HG02610 (cell line): Measurements from ENCODE around the gene RANGAP1.

ENCODE experiments used
- ATAC-seq: cut with Tn5 transposase; IDR thresholded peaks from one replicate; pipeline ENCODE4 v1.9.1; 2021; ENCODE audit warnings: mild to moderate bottlenecking, moderate library complexity; ENCODE audit not compliant: unreplicated experiment

The RANGAP1 gene

DNA sequence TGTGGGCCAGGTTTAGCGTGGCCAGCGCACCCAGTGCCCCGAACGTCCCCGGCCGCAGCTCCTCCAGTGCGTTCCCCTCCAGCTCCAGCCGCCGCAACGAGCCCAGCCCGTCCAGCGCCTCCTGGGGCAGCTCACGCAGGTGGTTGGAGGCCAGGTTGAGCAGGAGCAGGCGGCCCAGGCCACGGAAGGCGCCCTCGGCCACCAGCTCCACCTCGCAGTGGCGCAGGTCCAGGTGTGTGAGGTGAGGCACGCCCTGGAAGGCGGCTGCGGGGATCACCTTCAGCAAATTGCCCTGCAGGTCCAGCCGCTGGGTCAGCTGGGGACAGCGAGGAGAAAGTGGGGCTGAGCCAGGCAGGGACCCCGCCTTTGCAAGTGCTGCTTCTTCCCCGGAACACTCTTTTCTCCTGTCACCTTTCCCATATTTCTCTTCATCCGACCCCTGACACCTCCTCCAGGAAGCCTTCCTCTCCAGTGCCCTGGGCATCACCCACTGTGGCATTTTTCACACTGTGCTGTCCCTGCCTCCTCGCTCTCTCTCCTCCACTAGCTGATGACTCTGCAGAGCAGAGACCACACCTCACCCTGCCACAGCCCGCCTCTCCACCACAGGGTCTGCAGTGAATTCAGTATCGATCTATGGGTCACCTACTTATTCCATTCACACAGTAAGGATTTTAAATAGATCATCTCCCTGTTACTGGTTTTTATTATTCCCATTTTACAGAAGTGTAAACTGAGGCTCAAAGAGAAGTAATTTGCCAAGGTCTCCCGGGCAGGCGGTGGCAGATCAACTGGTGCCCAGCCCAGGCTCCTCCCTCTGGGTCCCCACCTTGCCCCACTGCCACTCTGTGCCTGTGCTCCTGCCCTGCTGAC is 47.2 kb downstream of the RANGAP1 start:
- no peak for ATAC-seq

DNA sequence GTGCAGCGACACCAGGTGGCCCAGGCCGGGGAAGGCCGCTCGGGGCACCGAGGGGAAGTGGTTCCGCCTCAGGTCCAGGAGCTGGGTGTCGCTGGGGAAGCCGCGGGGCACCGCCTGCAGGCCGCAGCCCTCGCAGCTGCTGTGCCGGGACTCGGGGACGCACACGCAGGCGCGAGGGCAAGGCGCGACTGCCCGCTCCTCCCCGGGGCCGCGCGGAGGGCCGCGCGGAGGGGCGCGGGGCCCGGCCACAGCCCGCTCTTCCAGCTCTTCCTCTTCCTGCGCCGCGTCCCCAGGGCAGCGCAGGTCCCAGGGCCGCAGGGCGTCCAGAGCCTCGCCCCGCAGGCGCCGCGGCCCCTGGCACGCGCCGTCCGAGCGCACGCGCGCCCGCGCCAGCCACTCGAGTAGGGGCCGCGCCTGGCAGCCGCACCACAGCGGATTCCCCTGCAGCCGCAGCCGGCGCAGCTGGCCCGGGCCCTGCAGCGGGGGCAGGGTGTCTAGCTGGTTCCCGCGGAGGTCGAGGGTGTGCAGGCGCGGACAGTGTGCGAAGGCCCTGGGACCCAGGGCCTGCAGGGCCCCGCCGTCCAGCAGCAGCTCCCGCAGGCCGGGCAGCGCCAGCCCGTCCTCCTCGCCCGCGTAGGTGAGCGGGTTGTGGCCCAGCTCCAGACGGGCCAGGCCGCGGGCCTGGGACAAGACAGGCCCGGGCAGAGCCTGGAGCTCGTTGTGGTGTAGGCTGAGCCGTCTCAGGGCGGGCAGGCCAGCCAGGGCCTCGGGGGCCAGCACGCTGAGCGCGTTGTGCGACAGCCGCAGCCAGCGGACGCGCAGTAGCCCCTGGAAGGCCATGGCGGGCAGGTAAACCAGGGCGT is 48.0 kb downstream of the RANGAP1 start:
- ATAC-seq, result peak; percentile 77

DNA sequence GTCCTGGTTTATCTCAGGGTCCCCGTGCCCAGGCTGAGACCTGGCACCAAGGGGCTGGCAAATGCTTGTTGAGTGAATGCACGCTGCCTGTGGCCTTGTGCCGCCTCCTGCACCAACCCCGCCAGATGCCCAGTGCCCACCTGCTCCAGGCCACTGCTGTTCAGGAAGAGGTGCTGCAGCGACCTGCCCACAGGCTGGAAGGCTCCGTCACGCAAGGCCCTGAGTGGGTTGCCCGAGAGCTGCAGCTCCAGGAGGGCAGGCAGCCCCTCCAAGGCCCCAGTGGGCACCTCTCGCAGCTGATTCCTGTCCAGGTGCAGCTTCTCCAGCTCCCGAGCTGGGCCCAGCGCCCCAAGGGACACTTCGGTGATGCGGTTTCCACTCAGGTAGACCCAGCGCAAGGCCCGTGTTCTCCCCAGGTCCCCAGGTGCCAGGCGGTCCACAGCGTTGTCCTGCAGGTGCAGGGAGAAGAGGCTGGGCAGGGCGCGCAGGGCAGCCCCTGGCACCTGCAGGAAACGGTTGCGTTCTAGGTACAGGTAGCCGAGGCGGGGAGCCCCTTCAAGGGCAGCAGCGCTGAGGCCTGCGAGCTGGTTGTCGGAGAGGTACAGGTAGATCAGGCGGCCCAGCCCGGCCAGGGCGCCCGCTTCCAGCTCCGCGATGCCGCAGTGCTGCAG is 48.8 kb downstream of the RANGAP1 start:
- ATAC-seq, result no peak

DNA sequence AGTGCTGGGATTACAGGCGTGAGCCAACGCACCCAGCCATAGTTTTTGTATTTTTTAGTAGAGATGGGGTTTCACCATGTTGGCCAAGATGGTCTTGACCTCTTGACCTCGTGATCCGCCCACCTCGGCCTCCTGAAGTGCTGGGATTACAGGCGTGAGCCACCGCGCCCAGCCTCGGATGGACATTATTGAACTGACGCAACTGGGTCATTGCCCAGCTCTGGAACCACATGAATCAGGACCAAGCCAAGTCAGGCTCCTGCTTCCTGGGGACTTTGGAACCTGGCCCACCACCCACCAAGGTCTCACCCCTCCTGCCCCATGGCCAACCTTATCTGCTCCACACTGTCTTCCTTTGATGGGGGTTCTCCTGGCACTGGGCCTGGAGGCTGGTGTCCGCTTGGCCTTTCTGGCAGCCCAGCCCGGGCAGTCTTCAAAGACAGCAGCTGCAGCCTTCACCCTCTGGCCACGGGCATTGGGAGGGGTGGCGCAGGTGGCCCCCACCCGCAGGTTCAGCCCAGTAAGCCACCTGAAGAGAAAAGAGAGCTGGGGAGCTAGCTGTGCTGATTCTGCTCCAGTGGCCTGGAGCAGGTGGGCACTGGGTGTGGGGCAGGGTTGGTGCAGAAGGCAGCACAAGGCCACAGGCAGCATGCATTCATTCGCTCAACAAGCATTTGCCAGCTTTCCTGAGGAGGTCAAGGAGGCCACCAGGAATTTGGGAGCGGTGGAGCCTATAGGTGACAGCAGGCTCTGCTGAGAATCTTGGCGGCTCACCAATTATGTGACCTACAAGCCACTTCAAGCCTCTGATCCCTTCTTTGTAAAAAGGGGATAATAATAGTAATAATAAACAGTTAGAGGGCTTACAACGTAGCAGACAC is 50.9 kb downstream of the RANGAP1 start:
- no peak for ATAC-seq

DNA sequence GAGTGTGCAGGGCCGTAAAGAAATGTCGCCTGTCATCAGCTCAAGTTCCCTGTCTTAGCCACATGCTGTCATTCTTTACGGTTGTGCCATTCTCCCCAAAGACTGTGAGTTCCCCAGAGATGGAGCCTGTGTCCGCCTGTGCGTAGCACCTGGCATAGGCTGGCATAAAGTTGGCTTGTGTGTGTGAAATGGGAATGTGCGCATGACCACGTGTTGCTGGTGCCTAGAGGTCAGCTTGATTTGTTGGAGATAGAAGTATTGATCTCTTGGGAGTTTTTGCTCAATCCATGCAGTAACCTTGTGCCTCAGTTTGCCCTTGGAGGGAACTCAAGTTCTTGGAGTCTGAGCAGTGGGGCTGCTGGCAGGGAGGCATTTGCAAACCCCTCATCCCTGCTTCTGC is 54.6 kb downstream of the RANGAP1 start:
- ATAC-seq, result no peak

DNA sequence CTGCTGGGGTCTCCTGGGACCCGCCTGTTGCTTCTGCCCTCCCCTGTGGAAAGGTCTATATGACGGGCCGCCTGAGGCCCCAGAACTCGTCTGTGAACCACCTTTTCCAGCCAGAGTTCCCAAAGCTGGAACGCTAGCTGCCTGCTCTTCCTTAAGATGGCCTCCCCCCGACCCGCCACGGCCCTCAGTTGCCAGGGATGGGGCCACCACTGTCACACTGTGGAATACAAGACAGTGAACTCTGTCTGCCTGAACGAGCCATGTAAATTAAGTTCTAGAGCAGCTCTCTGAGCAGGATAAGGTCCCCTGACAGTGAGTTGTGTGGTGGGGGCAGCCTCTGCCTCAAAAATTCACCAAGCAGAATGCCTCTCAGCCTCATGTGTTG is 55.6 kb downstream of the RANGAP1 start:
- no peak for ATAC-seq

DNA sequence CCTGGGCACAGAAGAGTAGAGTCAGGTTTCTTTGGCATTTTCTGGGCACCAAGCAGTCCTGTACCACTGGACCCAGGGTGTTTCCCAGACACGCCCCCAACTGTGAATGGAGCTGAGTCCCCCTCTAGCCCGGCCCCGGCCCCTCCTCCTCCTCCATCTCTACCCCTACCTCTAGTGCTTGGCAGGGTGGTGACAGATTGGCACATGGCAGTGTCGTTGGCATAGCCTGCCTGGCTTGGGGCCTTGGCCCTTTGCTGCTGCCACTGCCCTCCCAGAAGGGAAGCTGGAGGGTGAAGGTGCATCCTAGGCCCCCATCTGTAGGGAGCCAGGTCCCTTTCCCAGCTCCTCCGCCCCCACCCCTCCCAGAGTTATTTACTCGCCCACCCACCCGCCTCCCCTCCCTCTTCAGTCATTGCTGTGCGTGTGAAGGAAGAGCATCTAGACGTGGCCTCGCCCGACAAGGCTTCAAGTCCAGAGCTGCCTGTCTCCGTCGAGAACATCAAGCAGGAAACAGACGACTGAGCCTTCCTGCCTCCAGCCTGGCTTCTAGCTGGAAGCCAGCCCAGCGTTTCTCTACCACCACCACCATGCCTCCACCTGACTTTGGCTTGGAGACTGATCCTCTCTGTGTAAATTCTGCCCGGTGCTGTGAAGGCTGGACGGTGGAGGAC is 56.1 kb downstream of the RANGAP1 start:
- no peak for ATAC-seq

DNA sequence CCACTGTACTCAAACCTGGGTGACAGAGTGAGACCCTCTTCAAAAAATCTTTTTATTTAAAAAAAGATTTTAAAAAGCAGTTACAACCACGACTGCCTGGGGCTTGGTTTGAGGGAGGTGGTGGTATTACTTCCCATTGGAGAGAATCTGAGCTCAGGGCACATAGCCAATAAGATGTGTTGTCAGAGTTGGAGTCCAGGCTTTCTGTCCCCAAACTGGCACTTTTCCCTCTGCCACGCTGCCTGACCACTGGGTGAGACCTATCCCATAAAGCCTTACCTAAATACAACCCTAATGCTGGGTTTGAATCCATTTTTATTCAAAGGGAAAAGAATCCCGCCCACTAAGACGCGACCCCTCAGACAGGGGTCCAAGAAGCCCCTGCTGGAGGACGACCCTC is 56.8 kb downstream of the RANGAP1 start:
- no peak for ATAC-seq

DNA sequence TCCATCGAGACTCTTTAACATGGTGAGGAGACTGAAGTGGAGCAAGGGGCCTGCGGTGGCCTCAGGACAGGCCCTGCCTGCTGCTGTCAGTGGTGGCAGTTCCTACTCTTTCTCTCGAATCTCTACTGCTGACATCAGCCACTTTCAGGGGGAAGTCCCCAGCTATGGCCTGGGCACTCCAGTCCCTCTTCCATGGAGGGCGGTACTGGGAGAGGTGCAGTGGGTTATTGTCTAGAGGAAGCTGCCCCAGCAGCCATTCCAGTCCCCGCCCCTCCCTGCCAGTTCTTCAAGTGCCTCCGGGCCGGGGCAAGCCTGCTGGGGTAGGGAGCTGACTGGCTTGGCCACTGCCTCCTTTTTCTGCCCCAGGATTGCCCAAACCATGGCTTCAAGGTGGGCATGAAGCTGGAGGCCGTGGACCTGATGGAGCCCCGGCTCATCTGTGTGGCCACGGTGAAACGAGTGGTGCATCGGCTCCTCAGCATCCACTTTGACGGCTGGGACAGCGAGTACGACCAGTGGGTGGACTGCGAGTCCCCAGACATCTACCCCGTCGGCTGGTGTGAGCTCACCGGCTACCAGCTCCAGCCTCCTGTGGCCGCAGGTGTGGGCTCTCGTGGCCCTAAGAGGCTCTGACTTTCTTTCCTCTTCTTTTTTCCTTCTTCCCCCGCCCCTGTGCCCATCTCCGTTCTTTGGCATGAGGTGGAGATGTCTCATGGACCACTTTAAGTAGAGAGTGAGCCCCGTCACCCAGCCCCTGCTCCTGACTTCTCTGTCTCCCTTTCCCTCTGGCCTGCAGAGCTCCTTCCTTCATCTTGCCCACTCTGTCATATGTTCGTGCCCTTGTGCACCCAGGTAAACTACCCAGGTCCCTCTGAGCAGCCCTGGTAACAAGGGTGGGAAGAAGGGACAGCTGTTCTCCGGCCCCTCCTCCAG is 59.0 kb downstream of the RANGAP1 start:
- ATAC-seq, result no peak

DNA sequence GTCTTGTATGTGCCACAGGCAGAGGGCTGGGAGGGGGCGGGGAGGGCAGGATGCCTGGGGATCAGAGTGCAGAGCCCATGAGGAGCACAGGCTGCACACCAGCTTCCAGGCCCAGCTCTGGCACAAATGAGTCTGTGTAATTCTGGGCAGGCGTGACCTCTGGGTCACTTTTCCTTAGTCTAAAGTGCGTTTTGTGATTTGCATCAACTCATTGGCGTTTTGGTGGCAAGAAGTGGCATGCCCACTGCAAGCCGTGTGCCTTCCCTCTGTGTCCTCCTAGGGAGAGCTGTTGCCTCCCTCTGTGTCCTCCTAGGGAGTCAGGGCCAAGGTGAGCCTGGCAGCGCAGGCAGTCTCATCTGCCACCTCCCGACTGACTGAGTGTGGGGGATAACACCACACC is 62.5 kb downstream of the RANGAP1 start:
- no peak for ATAC-seq

DNA sequence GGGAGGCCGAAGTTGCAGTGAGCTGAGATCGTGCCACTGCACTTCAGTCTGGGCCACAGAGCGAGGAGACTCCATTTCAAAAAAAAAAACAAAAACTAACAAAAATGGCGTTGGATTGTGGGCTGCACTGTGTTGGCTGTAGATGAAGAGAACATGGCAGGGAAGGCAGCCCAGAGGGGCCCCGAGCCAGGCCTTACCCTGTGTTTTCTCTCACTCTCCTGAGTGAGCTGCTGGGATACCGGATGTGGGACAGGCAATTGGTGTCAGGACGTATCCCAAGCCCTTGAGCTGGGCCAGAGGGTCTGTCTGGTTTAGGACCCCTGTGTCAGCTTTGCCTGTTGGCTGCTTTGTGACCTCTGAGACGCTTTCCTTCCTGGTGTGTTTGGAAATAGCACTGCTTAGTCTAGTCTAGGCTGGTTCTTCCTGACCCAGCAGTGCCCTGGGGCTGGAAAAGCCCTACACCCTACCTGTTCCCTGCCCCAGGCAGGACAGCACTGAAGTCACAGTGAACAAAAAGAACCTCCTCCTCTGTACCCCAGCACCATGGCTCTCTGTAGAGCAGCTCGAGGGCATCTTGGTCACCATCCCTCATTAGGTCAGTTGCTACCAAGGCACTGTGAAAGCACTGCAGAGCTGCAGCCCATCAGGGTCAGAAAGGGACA is 63.0 kb downstream of the RANGAP1 start:
- no peak for ATAC-seq

DNA sequence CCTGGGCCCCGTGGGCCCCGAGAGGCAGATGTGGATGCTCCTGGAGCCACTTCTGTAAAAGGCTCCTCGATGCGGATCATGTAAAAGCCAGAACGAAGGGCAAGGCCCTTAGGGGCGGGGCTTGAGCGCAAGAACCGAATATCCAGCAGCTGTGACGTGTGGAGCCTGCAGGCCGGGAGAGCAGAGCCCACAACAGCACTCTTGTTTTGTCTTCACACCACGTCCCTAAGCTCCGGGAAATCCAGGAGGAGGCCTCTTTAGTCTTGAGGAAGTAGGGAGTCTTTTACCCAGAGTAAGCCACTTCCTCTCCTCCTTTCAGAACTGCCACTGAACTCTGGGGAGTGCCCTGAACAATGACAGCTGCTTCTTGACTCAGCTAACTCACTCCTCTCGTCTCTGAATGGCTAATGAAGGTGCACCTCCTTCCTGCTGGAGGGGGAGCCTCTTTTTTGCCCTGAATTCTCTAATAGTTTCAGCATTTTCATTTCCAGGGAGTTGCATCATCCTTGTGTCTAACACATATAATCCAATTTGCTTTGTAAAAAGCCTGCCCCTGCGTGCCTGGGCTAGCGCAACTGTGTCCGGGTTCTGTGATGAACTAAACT is 68.3 kb downstream of the RANGAP1 start:
- ATAC-seq, result peak; percentile 68

DNA sequence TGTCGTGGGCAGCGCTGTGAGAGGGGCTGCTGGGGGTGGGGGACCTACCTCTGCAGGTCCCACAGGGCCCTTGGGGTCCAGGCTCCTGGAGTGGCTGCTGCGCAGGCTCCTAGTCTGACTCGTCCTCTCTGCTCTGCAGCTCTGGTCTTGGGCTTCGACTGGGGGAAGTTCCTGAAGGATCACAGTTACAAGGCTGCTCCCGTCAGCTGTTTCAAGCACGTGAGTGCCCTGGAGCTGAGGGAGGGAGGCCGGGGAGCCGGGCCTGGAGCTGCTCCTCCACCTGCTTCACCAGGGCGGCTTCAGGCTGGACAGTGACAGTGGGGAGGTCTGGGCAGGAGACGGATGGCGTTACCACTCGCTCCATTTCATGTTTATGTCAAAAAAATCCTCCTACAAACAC is 69.0 kb downstream of the RANGAP1 start:
- no peak for ATAC-seq

DNA sequence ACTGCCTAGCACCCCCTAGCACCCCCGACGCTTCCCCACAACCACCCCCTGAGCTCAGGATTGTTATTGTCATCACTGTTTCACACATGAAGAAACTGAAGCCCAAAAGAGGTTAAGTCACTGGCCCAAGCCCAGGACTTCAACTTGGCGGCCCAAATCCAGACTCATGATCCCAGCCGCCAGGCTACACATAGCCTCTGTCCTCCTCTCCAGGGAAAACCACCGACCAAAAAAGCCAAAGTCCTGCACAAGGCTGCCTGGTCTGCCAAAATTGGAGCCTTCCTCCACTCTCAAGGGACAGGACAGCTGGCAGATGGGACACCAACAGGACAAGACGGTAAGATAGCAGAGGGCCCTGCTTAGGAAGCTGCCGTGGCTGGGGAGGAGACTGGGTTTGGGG is 70.1 kb downstream of the RANGAP1 start:
- ATAC-seq, result no peak

DNA sequence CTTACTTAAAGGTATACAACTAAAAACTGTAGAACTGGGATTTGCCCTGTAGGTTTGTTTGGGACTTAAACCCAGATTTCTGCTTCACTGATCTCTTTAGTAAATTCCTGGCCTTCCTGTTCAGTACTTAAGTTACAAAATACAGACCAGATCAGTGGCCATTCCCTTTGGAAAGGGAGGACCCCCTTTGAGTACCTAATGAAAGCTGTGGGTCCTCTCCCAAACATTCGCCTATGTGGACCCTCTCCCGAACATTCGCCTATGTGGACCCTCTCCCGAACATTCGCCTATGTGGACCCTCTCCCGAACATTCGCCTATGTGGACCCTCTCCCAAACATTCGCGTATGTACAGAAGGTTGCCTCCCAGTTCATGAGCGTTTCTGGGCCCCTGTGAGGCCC is 70.6 kb downstream of the RANGAP1 start:
- no peak for ATAC-seq

DNA sequence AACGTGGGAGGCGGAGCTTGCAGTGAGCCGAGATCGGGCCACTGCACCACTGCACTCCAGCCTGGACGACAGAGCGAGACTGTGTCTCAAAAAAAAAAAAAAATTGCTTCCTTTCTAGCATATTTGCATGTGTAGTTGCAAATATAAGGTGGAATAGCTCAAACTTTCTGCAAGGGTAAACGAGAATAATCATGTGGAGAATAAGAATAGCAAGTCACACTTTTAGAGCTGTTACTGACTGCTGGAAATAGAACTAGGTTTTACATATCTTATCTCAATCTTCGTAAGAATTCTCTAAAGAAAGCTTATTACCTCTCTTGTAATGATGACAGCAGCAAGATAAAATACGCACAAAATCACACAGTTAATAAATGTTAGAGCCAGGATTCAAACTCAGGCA is 79.3 kb downstream of the RANGAP1 start:
- ATAC-seq, result no peak

DNA sequence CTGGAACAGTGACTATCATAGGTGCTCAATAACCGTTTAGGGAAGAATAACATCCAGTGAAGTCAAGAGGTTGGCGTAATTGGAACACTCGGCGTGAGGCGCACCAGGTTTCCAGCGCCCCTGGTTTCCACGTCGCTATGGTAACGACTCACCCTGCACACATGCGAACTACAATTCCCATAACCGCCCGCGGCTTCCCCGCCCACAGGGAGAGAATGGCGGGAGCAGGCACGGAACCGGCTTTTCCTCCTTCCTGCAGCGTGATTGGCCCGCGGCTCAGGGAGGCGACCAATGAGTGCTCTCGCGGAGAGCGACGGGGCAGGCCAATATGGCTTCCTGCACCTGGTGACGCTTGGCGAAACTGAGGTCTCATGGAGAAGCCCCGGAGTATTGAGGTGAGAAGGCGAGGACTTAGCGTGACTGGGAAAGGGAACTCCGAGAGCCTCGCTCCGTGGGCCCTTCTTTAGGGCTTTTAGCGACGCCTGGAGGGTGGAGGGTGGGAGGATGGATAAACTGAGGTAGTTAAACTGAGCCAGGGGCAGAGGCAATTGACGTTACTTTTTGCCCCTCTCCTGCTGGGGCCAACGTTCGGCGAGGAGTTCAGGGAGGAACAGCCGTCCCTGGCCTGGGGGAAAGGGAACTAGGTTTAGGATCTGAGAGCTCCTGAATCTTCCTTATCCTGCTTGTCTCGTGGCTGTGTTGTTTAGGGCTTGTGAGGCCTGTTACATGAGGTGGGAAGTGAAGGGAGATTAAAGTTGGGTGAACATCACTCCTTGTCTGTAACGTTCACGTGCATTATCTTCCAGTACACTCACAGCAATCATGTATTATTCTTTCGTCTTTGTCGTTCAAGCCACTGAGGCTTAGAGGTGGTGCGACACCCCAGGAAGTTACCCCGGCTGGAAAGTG is 80.7 kb downstream of the RANGAP1 start, which contains the start of gene L3MBTL2:
TSS of gene L3MBTL2 (plus strand) at position 321 of the 909 bp plus-strand sequence. CDS start at position 372, 51 bp downstream.
- ATAC-seq, result peak; percentile 97
